WTC11 (cell line): Measurements from ENCODE around the gene POU2F1.

Source experiments
- CBFB ChIP-seq: sonication (generic); formaldehyde crosslinking; IDR thresholded peaks from 2 replicates; pipeline ENCODE4 v1.8.1; 2022; ENCODE audit warnings: mild to moderate bottlenecking, low read depth, missing genetic modification reagents
- CTCF ChIP-seq: fragments of 200-600 bp; IDR thresholded peaks from 2 replicates; pipeline ENCODE4 v1.8.0; 2022; ENCODE audit warnings: antibody characterized with exemption

DNA sequence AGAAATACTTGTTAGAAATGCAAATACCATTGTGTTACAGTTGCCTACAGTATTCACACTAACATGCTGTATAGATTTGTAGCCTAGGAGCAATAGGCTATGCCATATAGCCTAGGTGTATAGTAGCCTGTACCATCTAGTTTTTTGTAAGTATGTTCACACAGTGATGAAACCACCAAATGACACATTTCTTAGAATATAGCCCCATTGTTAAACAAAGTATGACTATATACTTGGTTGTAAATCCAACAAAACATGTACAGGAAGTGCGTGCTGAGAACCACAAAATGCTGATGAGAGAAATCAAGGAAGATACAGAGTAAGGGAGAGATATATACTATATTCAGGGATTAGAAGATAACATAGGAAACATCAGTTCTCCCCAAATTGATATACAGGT lies 92.2 kb downstream of the POU2F1 start:
- no peak for TF ChIP-seq CTCF
- TF ChIP-seq CBFB = no peak
